Stimulated activated naive B cell treated with anti-CD40 and anti-IgM and Interleukin-4, amounts not matched to agents 10 μg/mL and 1 μg/mL and 100 μg/mL, for 72 hours (primary cell): Measurements from ENCODE around the gene RFX1.
"Not testable (repeated sequence)": the region's sequence is repeated elsewhere in the genome, so short reads cannot be mapped to it uniquely, and the experiment has no call there.

Experiments used
- ATAC-seq, 2 donors: fragments of 150-1000 bp; cut with Tn5 transposase; replicated peaks; 2 replicates each; pipeline ENCODE4 v1.10.0; 2021; ENCODE audit warnings: moderate library complexity in 1 of 2
- DNase-seq: peaks from one replicate; pipeline ENCODE4 v3.0.0; 2021
- H3K27ac Mint-ChIP-seq: one replicate; pipeline ENCODE4 v1.8.0; 2022; ENCODE audit warnings: mild to moderate bottlenecking, mixed read lengths
- H3K27me3 Mint-ChIP-seq, 2 donors: one replicate each; pipeline ENCODE4 v1.8.0; 2022; ENCODE audit warnings: mixed read lengths in 2 of 2
- H3K36me3 Mint-ChIP-seq, 2 donors: one replicate each; pipeline ENCODE4 v1.8.0; 2022; ENCODE audit warnings: mixed read lengths in 2 of 2, mild to moderate bottlenecking in 1 of 2
- H3K4me1 Mint-ChIP-seq, 2 donors: one replicate each; pipeline ENCODE4 v1.8.0; 2022; ENCODE audit warnings: mixed read lengths in 2 of 2, mild to moderate bottlenecking in 1 of 2
- H3K4me3 Mint-ChIP-seq, 2 donors: one replicate each; pipeline ENCODE4 v1.8.0; 2022; ENCODE audit warnings: mild to moderate bottlenecking in 2 of 2, mixed read lengths in 2 of 2, moderate library complexity in 1 of 2
- H3K9me3 Mint-ChIP-seq, 2 donors: one replicate each; pipeline ENCODE4 v1.8.0; 2022; ENCODE audit warnings: mixed read lengths in 2 of 2, mild to moderate bottlenecking in 1 of 2

The RFX1 gene

GRCh38 chr19:13972368-13973155 lies 33.6 kb downstream of the RFX1 start:
- H3K9me3 Mint-ChIP-seq, result no peaks in the 10 kb centered on the region
- H3K27ac Mint-ChIP-seq, result peak overlapping the region; percentile 22

GRCh38 chr19:13971868-13972267 lies 34.3 kb downstream of the RFX1 start:
- DNase-seq, H3K9me3 Mint-ChIP-seq, H3K27me3 Mint-ChIP-seq, H3K4me3 Mint-ChIP-seq, ATAC-seq, H3K4me1 Mint-ChIP-seq, H3K27ac Mint-ChIP-seq: not testable (repeated sequence)
- peaks cover 36 to 52% of the 10 kb centered on the region in 2 donors for H3K36me3 Mint-ChIP-seq

More at GRCh38 chr19:13972368-13973155, 33.6 kb downstream of the RFX1 start:
- H3K27me3 Mint-ChIP-seq, result no peaks in the 10 kb centered on the region
- ATAC-seq (no peak), DNase-seq (no peak)
- H3K4me3 Mint-ChIP-seq, result no peak overlapping the region
- H3K36me3 Mint-ChIP-seq, result peaks cover 39 to 45% of the 10 kb centered on the region in 2 donors
- H3K4me1 Mint-ChIP-seq, result peaks cover 5 to 7% of the 10 kb centered on the region in 2 donors

- Mint-ChIP-seq H3K27ac (no peak overlapping the region), H3K36me3 (peaks cover 24 to 34% of the 10 kb centered on the region in 2 donors), H3K9me3 (no peaks in the 10 kb centered on the region), H3K27me3 (no peaks in the 10 kb centered on the region), H3K4me3 (no peak overlapping the region), H3K4me1 (peaks cover 0 to 5% of the 10 kb centered on the region in 2 donors)
- ATAC-seq (no peak), DNase-seq (no peak)
Observed at GRCh38 chr19:13969897-13970296, 36.2 kb downstream of the RFX1 start.

GRCh38 chr19:13968999-13969398 lies 37.1 kb downstream of the RFX1 start:
- ATAC-seq (no peak), DNase-seq (no peak)
- no peaks in the 10 kb centered on the region for H3K9me3 Mint-ChIP-seq
- H3K4me1 Mint-ChIP-seq, result peaks cover 0 to under 1% of the 10 kb centered on the region in 2 donors
- no peak overlapping the region for H3K4me3 Mint-ChIP-seq
- peak overlapping the region; percentile 1 for H3K27ac Mint-ChIP-seq
- H3K27me3 Mint-ChIP-seq, result no peaks in the 10 kb centered on the region
- H3K36me3 Mint-ChIP-seq, result peaks cover 17 to 34% of the 10 kb centered on the region in 2 donors

- H3K4me1 Mint-ChIP-seq, result no peaks in the 10 kb centered on the region
- H3K27me3 Mint-ChIP-seq, result no peaks in the 10 kb centered on the region
- no peak for ATAC-seq
- no peak overlapping the region for H3K27ac Mint-ChIP-seq
- DNase-seq, result no peak
- H3K4me3 Mint-ChIP-seq, result no peak overlapping the region
- H3K36me3 Mint-ChIP-seq, result peaks cover 16 to 32% of the 10 kb centered on the region in 2 donors
- H3K9me3 Mint-ChIP-seq, result no peaks in the 10 kb centered on the region
Observed at GRCh38 chr19:13968383-13968935, 37.7 kb downstream of the RFX1 start.

- DNase-seq, H3K9me3 Mint-ChIP-seq, H3K27ac Mint-ChIP-seq, ATAC-seq, H3K4me3 Mint-ChIP-seq, H3K27me3 Mint-ChIP-seq, H3K4me1 Mint-ChIP-seq: not testable (repeated sequence)
- peaks cover 11 to 25% of the 10 kb centered on the region in 2 donors for H3K36me3 Mint-ChIP-seq
Observed at GRCh38 chr19:13967206-13967605, 38.9 kb downstream of the RFX1 start.

- no peak overlapping the region for H3K27ac Mint-ChIP-seq
- no peak overlapping the region for H3K4me3 Mint-ChIP-seq
- H3K36me3 Mint-ChIP-seq, result peaks cover 11 to 26% of the 10 kb centered on the region in 2 donors
- ATAC-seq (no peak), DNase-seq (no peak)
- no peaks in the 10 kb centered on the region for H3K4me1 Mint-ChIP-seq
- no peaks in the 10 kb centered on the region for H3K9me3 Mint-ChIP-seq
- no peaks in the 10 kb centered on the region for H3K27me3 Mint-ChIP-seq
Observed at GRCh38 chr19:13966684-13967128, 39.4 kb downstream of the RFX1 start.

- DNase-seq, result no peak
- Mint-ChIP-seq H3K9me3 (no peaks in the 10 kb centered on the region), H3K4me3 (no peak overlapping the region), H3K4me1 (no peaks in the 10 kb centered on the region), H3K27me3 (no peaks in the 10 kb centered on the region), H3K36me3 (peaks cover 16 to 32% of the 10 kb centered on the region in 2 donors), H3K27ac (no peak overlapping the region)
- ATAC-seq, result no peak
Observed at GRCh38 chr19:13965926-13966683, 40.0 kb downstream of the RFX1 start.

GRCh38 chr19:13965377-13965896 lies 40.7 kb downstream of the RFX1 start:
- Mint-ChIP-seq H3K4me1 (no peaks in the 10 kb centered on the region), H3K27me3 (no peaks in the 10 kb centered on the region), H3K9me3 (no peaks in the 10 kb centered on the region), H3K36me3 (peaks cover 18 to 35% of the 10 kb centered on the region in 2 donors), H3K4me3 (no peak overlapping the region), H3K27ac (no peak overlapping the region)
- ATAC-seq (no peak), DNase-seq (no peak)

GRCh38 chr19:13964776-13965175 lies 41.3 kb downstream of the RFX1 start:
- Mint-ChIP-seq H3K36me3 (peaks cover 19 to 39% of the 10 kb centered on the region in 2 donors), H3K4me3 (no peak overlapping the region), H3K27ac (no peak overlapping the region), H3K27me3 (no peaks in the 10 kb centered on the region), H3K9me3 (no peaks in the 10 kb centered on the region), H3K4me1 (no peaks in the 10 kb centered on the region)
- no peak for ATAC-seq
- no peak for DNase-seq

GRCh38 chr19:13963603-13964105 lies 42.5 kb downstream of the RFX1 start:
- Mint-ChIP-seq H3K27ac (no peak overlapping the region), H3K4me1 (no peaks in the 10 kb centered on the region), H3K9me3 (no peaks in the 10 kb centered on the region), H3K4me3 (no peak overlapping the region), H3K36me3 (peaks cover 13 to 31% of the 10 kb centered on the region in 2 donors), H3K27me3 (no peaks in the 10 kb centered on the region)
- DNase-seq (no peak), ATAC-seq (no peak)

GRCh38 chr19:13962699-13963602 lies 43.2 kb downstream of the RFX1 start:
- Mint-ChIP-seq H3K4me3 (no peak overlapping the region), H3K27me3 (no peaks in the 10 kb centered on the region), H3K27ac (no peak overlapping the region), H3K9me3 (no peaks in the 10 kb centered on the region), H3K36me3 (peaks cover 13 to 34% of the 10 kb centered on the region in 2 donors), H3K4me1 (no peaks in the 10 kb centered on the region)
- DNase-seq (no peak), ATAC-seq (no peak)

- H3K27ac Mint-ChIP-seq, result peak overlapping the region; percentile 65
- H3K9me3 Mint-ChIP-seq, result no peaks in the 10 kb centered on the region
- DNase-seq, result no peak
- no peaks in the 10 kb centered on the region for H3K27me3 Mint-ChIP-seq
- no peaks in the 10 kb centered on the region for H3K4me1 Mint-ChIP-seq
- H3K36me3 Mint-ChIP-seq, result peaks cover 16 to 32% of the 10 kb centered on the region in 2 donors
- no peak overlapping the region for H3K4me3 Mint-ChIP-seq
- no peak for ATAC-seq
Observed at GRCh38 chr19:13961826-13962698, 44.1 kb downstream of the RFX1 start.
